Ishikawa (cell line): ENCODE measurements around the gene DNAJC11.

Source experiments
- CEBPB ChIP-seq: IDR thresholded peaks from 2 replicates; pipeline ENCODE4 v1.6.1; 2012
- CREB1 ChIP-seq: IDR thresholded peaks from 2 replicates; pipeline ENCODE4 v1.6.1; 2012; ENCODE audit warnings: low read depth
- EGR1 ChIP-seq: IDR thresholded peaks from 2 replicates; pipeline ENCODE4 v1.6.1; 2012
- EP300 ChIP-seq: IDR thresholded peaks from 2 replicates; pipeline ENCODE4 v1.6.1; 2012; ENCODE audit warnings: borderline replicate concordance
- FOXM1 ChIP-seq: IDR thresholded peaks from 2 replicates; pipeline ENCODE4 v1.6.1; 2012; ENCODE audit warnings: low read depth, borderline replicate concordance
- MAX ChIP-seq: IDR thresholded peaks from 2 replicates; pipeline ENCODE4 v1.6.1; 2012
- NFIC ChIP-seq: IDR thresholded peaks from 2 replicates; pipeline ENCODE4 v1.6.1; 2012
- RAD21 ChIP-seq: IDR thresholded peaks from 2 replicates; pipeline ENCODE4 v1.6.1; 2012; ENCODE audit warnings: low read depth
- REST ChIP-seq: IDR thresholded peaks from 2 replicates; pipeline ENCODE4 v1.6.1; 2012; ENCODE audit warnings: low read depth, mild to moderate bottlenecking
- TAF1 ChIP-seq: IDR thresholded peaks from 2 replicates; pipeline ENCODE4 v1.6.1; 2012; ENCODE audit warnings: low read depth, mild to moderate bottlenecking
- TCF12 ChIP-seq: IDR thresholded peaks from 2 replicates; pipeline ENCODE4 v1.6.1; 2012; ENCODE audit warnings: low read depth
- TEAD4 ChIP-seq: IDR thresholded peaks from 2 replicates; pipeline ENCODE4 v1.6.1; 2012
- USF1 ChIP-seq: IDR thresholded peaks from 2 replicates; pipeline ENCODE4 v1.6.1; 2012
- YY1 ChIP-seq: IDR thresholded peaks from 2 replicates; pipeline ENCODE4 v1.6.1; 2012; ENCODE audit warnings: low read depth
- ZBTB7A ChIP-seq: IDR thresholded peaks from 2 replicates; pipeline ENCODE4 v1.6.1; 2012; ENCODE audit warnings: low read depth

Gene DNAJC11

GRCh38 chr1:6593810-6594209 is 107.8 kb downstream of the DNAJC11 start:
- no peak for TF ChIP-seq YY1
- TF ChIP-seq REST, result no peak

- TF ChIP-seq CEBPB, result no peak
- no peak for TF ChIP-seq YY1
- TF ChIP-seq FOXM1, result no peak
- TF ChIP-seq REST, result no peak
- TF ChIP-seq RAD21, result no peak
- no peak for TF ChIP-seq CREB1
- TF ChIP-seq USF1, result no peak
- no peak for TF ChIP-seq TCF12
- TF ChIP-seq EGR1, result no peak
- TF ChIP-seq TAF1, result no peak
Measured at GRCh38 chr1:6592865-6593593, 108.6 kb downstream of the DNAJC11 start.

GRCh38 chr1:6592441-6592840 is 109.2 kb downstream of the DNAJC11 start:
- TF ChIP-seq CREB1, result no peak
- no peak for TF ChIP-seq RAD21

GRCh38 chr1:6591644-6592043 is 110.0 kb downstream of the DNAJC11 start:
- TF ChIP-seq CREB1 (no peak), MAX (no peak), EP300 (no peak), TCF12 (no peak), TEAD4 (no peak), USF1 (no peak), TAF1 (no peak), RAD21 (no peak), CEBPB (no peak), REST (no peak), YY1 (no peak)

GRCh38 chr1:6591222-6591621 is 110.4 kb downstream of the DNAJC11 start:
- no peak for TF ChIP-seq TCF12
- TF ChIP-seq CEBPB, result no peak
- TF ChIP-seq EGR1, result no peak
- TF ChIP-seq REST, result no peak
- TF ChIP-seq USF1, result no peak
- no peak for TF ChIP-seq YY1
- no peak for TF ChIP-seq CREB1
- TF ChIP-seq NFIC, result no peak
- TF ChIP-seq FOXM1, result no peak
- no peak for TF ChIP-seq MAX
- no peak for TF ChIP-seq ZBTB7A
- no peak for TF ChIP-seq EP300
- no peak for TF ChIP-seq RAD21
- TF ChIP-seq TEAD4, result no peak
- no peak for TF ChIP-seq TAF1
